Liver (tissue), 9 donors: Measurements from ENCODE around the gene ABCB6. TPM values are rescaled to one million over a fixed set of nuclear protein-coding genes. Genes with fewer than 3 reads are reported as not detected.

Source experiments
- DNase-seq: peaks from one replicate; pipeline ENCODE4 v3.0.0-alpha.2; 2017; ENCODE audit warnings: low spot score
- H3K27ac ChIP-seq, 2 donors: one replicate each; pipeline ENCODE4 v1.7.0; 2013; ENCODE audit warnings: inconsistent platforms in 2 of 2, low read length in 2 of 2, control low read depth in 1 of 2, low read depth in 1 of 2, mild to moderate bottlenecking in 1 of 2
- H3K27me3 ChIP-seq, 4 donors: one replicate each; pipeline versions ENCODE4 v1.6.1 to v1.7.0; 2013; ENCODE audit warnings: low read length in 3 of 4, inconsistent platforms in 1 of 4, mild to moderate bottlenecking in 1 of 4, moderate library complexity in 1 of 4; ENCODE audit not compliant: control insufficient read depth in 4 of 4, insufficient read depth in 4 of 4
- H3K36me3 ChIP-seq, 4 donors: one replicate each; pipeline versions ENCODE4 v1.6.1 to v1.7.0; 2013; ENCODE audit warnings: low read length in 3 of 4, mild to moderate bottlenecking in 3 of 4, low read depth in 1 of 4, moderate library complexity in 1 of 4; ENCODE audit not compliant: control insufficient read depth in 4 of 4, insufficient read depth in 3 of 4
- H3K4me1 ChIP-seq, 4 donors: one replicate each; pipeline versions ENCODE4 v1.6.1 to v1.7.0; 2013; ENCODE audit warnings: low read length in 3 of 4, mild to moderate bottlenecking in 3 of 4, moderate library complexity in 1 of 4; ENCODE audit not compliant: control insufficient read depth in 4 of 4, insufficient read depth in 4 of 4
- H3K4me3 ChIP-seq, 3 donors: one replicate each; pipeline versions ENCODE4 v1.6.1 to v1.7.0; 2013; ENCODE audit warnings: low read length in 3 of 3, control low read depth in 1 of 3, low read depth in 1 of 3, mild to moderate bottlenecking in 1 of 3
- H3K9ac ChIP-seq, 2 donors: one replicate each; pipeline ENCODE4 v1.7.0; 2013; ENCODE audit warnings: low read length in 2 of 2, mild to moderate bottlenecking in 2 of 2, moderate library complexity in 2 of 2, control low read depth in 1 of 2, low read depth in 1 of 2
- H3K9me3 ChIP-seq, 4 donors: one replicate each; pipeline versions ENCODE4 v1.6.1 to v1.7.0; 2013; ENCODE audit warnings: low read length in 3 of 4; ENCODE audit not compliant: control insufficient read depth in 4 of 4
- EGR1 ChIP-seq, 2 donors: IDR thresholded peaks; 2 replicates each; pipeline ENCODE4 v1.6.1; 2016 to 2018; ENCODE audit warnings: antibody characterized with exemption in 2 of 2, low read depth in 2 of 2
- FOXA2 ChIP-seq: IDR thresholded peaks from 2 replicates; pipeline ENCODE4 v1.6.1; 2016; ENCODE audit warnings: antibody characterized with exemption
- GABPA ChIP-seq, 2 donors: IDR thresholded peaks in 1 of 2; conservative IDR thresholded peaks in 1 of 2; 2 replicates each; pipeline ENCODE4 v1.6.1; 2016; ENCODE audit warnings: antibody characterized with exemption in 2 of 2, mild to moderate bottlenecking in 1 of 2, moderate library complexity in 1 of 2
- HNF4A ChIP-seq, 2 donors: conservative IDR thresholded peaks; 2 replicates each; pipeline ENCODE4 v1.6.1; 2016; ENCODE audit warnings: antibody characterized with exemption in 2 of 2, mild to moderate bottlenecking in 2 of 2
- HNF4G ChIP-seq: IDR thresholded peaks from 2 replicates; pipeline ENCODE4 v1.6.1; 2016; ENCODE audit warnings: antibody characterized with exemption
- JUND ChIP-seq, 2 donors: IDR thresholded peaks; 2 replicates each; pipeline ENCODE4 v1.6.1; 2016; ENCODE audit warnings: antibody characterized with exemption in 2 of 2
- MAX ChIP-seq: IDR thresholded peaks from 2 replicates; pipeline ENCODE4 v1.6.1; 2016; ENCODE audit warnings: antibody characterized with exemption
- NR2F2 ChIP-seq: IDR thresholded peaks from 2 replicates; pipeline ENCODE4 v1.6.1; 2016; ENCODE audit warnings: antibody characterized with exemption
- RAD21 ChIP-seq, 2 donors: IDR thresholded peaks; 2 replicates each; pipeline ENCODE4 v1.6.1; 2016; ENCODE audit warnings: antibody characterized with exemption in 2 of 2, mild to moderate bottlenecking in 2 of 2
- REST ChIP-seq: IDR thresholded peaks from 2 replicates; pipeline ENCODE4 v1.6.1; 2016; ENCODE audit warnings: antibody characterized with exemption, mild to moderate bottlenecking
- RXRA ChIP-seq, 2 donors: IDR thresholded peaks; 2 replicates each; pipeline ENCODE4 v1.6.1; 2017 to 2018; ENCODE audit warnings: antibody characterized with exemption in 2 of 2, mild to moderate bottlenecking in 1 of 2
- SP1 ChIP-seq: IDR thresholded peaks from 2 replicates; pipeline ENCODE4 v1.6.1; 2018; ENCODE audit warnings: antibody characterized with exemption, mild to moderate bottlenecking
- TAF1 ChIP-seq: conservative IDR thresholded peaks from 2 replicates; pipeline ENCODE4 v1.6.1; 2016; ENCODE audit warnings: antibody characterized with exemption, mild to moderate bottlenecking
- YY1 ChIP-seq: IDR thresholded peaks from 2 replicates; pipeline ENCODE4 v1.6.1; 2016; ENCODE audit warnings: antibody characterized with exemption, mild to moderate bottlenecking
- WGBS: extraction: QIAGEN DNeasy Blood & Tissue Kit; methylation state at CpG from one replicate; pipeline ENCODE4 v1.1.7; 2013; 5-methylcytosine and 5-hydroxymethylcytosine counted together
- polyA plus RNA-seq, 2 donors: library from polyadenylated mRNA; stranded (reverse) in 1 of 2; unstranded in 1 of 2; fragments of 200-250 nt in 1 of 2; fragments of >200 nt in 1 of 2; fragmentation: Nextera tagmentation in 1 of 2; extraction: Ambion mirVana in 1 of 2; gene quantifications; one replicate each; pipeline versions ENCODE4 v1.2.1 to v1.2.3, GENCODE V29; 2013 to 2015
- total RNA-seq, 2 donors: library from RNA; depleted of rRNA; stranded (reverse); fragments of >200 nt; gene quantifications; one replicate each; pipeline ENCODE4 v1.2.3, GENCODE V29; 2014
- TF ChIP-seq, protein P1 (sequence below): IDR thresholded peaks from 2 replicates; pipeline ENCODE4 v1.6.1; 2016; ENCODE audit warnings: antibody characterized with exemption
- TF ChIP-seq, protein P2 (sequence below): IDR thresholded peaks from 2 replicates; pipeline ENCODE4 v1.6.1; 2016; ENCODE audit warnings: antibody characterized with exemption
- TF ChIP-seq, protein P3 (sequence below): fragments of 150-350 bp; IDR thresholded peaks from 2 replicates; pipeline ENCODE4 v1.5.1; 2017; ENCODE audit warnings: improper control_type of control experiment, low read depth, low read length; ENCODE audit not compliant: missing input control
- donor health status: healthy.
- donor health status: healthy.
- donor health status: healthy.
- donor health status: healthy.
- donor health status: healthy.

Gene ABCB6
- total and polyA plus RNA-seq, 4 donors = 19.0 to 96.1 (median 47.8) TPM

DNA sequence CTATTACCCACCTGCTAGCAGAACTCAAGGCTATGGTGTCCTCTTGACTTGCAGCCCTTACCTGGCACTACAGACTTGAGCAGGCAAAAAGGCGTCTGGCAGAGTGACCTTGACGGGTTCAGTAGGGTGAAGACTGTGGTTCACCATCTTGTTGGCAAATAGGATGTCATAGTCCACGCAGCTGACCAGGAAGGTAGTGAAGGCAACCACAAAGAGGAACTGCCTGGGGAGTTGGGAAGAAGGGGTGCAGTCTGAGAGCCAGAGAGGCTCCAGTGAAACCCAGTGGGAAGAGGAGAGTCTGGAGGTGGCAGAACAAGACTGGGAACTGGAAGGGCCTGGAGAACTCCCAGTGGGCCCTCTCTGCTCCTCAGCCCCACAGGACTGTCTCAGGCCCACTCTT lies 6.6 kb upstream of the ABCB6 start:
- H3K9me3 ChIP-seq = no peaks in the 10 kb centered on the region
- H3K4me3 ChIP-seq = no peak overlapping the region
- H3K36me3 ChIP-seq = peaks cover 21 to 54% (median 44%) of the 10 kb centered on the region in 4 donors
- WGBS = 87% methylated on average over 3 of the region's 3 CpGs
- H3K9ac ChIP-seq = no peak overlapping the region
- H3K4me1 ChIP-seq = peaks cover 7 to 17% (median 14%) of the 10 kb centered on the region in 4 donors
- H3K27ac ChIP-seq = no peak overlapping the region
- TF ChIP-seq EGR1 (IDR thresholded peaks at IDR 0.05; ENCODE audit: low read depth in 2 of 2) (no peak), HNF4G (no peak), NR2F2 (no peak), YY1 (no peak), GABPA (IDR thresholded peaks at IDR 0.05 in 1 of 2, conservative IDR thresholded peaks at IDR 0.05 in 1 of 2) (no peak), REST (no peak), HNF4A (conservative IDR thresholded peaks at IDR 0.05) (no peak), MAX (no peak), RXRA (IDR thresholded peaks at IDR 0.05) (no peak), JUND (IDR thresholded peaks at IDR 0.05) (no peak), RAD21 (IDR thresholded peaks at IDR 0.05) (no peak), FOXA2 (no peak), TAF1 (no peak), SP1 (no peak)
- TF ChIP-seq, protein P1, sequence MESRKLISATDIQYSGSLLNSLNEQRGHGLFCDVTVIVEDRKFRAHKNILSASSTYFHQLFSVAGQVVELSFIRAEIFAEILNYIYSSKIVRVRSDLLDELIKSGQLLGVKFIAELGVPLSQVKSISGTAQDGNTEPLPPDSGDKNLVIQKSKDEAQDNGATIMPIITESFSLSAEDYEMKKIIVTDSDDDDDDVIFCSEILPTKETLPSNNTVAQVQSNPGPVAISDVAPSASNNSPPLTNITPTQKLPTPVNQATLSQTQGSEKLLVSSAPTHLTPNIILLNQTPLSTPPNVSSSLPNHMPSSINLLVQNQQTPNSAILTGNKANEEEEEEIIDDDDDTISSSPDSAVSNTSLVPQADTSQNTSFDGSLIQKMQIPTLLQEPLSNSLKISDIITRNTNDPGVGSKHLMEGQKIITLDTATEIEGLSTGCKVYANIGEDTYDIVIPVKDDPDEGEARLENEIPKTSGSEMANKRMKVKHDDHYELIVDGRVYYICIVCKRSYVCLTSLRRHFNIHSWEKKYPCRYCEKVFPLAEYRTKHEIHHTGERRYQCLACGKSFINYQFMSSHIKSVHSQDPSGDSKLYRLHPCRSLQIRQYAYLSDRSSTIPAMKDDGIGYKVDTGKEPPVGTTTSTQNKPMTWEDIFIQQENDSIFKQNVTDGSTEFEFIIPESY = no peak
- TF ChIP-seq, protein P2, sequence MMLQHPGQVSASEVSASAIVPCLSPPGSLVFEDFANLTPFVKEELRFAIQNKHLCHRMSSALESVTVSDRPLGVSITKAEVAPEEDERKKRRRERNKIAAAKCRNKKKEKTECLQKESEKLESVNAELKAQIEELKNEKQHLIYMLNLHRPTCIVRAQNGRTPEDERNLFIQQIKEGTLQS = no peak
- TF ChIP-seq, protein P3, sequence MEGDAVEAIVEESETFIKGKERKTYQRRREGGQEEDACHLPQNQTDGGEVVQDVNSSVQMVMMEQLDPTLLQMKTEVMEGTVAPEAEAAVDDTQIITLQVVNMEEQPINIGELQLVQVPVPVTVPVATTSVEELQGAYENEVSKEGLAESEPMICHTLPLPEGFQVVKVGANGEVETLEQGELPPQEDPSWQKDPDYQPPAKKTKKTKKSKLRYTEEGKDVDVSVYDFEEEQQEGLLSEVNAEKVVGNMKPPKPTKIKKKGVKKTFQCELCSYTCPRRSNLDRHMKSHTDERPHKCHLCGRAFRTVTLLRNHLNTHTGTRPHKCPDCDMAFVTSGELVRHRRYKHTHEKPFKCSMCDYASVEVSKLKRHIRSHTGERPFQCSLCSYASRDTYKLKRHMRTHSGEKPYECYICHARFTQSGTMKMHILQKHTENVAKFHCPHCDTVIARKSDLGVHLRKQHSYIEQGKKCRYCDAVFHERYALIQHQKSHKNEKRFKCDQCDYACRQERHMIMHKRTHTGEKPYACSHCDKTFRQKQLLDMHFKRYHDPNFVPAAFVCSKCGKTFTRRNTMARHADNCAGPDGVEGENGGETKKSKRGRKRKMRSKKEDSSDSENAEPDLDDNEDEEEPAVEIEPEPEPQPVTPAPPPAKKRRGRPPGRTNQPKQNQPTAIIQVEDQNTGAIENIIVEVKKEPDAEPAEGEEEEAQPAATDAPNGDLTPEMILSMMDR = no peak
- H3K27me3 ChIP-seq = no peaks in the 10 kb centered on the region
- DNase-seq = no peak
